Stimulated activated CD4-positive, alpha-beta T cell treated with anti-CD3 and anti-CD28 coated beads, Interleukin-4, amount 100 ng/mL, for 1 hour (primary cell): ENCODE measurements around the gene OR9Q1.
"Not testable (repeated sequence)": the region's sequence is repeated elsewhere in the genome, so short reads cannot be mapped to it uniquely, and the experiment has no call there.

Experiments
- DNase-seq: peaks from one replicate; pipeline ENCODE4 v3.0.0-alpha.2; 2020

OR9Q1 gene

DNA sequence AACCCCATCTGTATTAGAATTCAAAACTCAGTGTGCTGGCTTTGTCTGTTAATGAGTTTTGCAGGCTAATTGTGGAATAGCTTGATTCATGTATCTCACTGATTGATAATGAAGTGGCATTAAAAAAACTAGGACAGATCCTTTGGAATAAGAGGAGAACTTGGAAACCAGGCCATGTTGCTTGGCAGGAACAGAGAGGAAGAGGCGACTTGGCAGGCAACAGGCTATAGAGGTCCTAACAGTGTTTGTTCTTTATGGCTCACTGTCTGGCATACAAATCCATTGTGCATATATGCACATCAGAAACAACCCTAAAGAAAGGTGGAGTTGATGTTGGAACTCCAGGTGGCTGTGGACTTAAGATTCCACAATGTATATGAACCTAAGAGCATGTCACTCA is 119.1 kb downstream of the OR9Q1 start:
- DNase-seq = no peak

DNA sequence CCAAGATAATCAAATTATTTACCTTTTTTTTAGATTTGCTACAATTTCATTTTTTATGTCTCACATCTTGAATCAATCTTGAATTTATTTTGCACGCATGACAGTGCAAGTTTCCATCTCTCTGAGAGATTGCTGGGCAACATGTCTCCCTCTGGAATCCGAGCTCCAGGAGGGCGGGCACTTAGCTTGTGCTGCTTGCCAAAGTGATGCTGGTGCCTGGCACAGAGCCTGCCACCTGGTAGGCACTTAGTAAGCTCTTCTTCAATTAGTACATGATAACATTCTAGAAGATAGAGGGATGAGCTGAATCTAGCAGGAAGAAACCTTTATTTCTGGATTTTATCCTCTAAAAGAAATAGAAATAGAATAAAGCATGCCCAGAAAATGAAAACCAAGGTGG is 129.1 kb downstream of the OR9Q1 start:
- DNase-seq = no peak

DNA sequence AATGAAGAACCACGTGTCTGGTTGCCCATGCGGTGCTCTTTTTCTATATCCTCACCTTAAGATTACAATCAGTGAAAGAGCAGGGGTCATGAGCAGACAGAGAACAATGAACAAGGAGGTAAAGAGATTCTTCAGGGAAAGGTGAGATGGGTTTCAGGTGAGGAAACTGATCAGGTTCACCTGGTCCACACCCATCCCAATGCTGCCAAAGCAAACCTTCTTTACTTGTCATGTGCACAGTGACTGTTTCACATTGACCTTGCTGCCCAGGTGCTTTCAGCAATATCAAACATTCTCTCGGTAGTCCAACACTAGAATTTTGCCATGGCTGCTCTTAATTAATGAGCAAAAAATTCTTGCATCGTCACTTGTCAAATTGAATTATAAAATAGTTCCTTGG is 140.7 kb downstream of the OR9Q1 start:
- DNase-seq = no peak

DNA sequence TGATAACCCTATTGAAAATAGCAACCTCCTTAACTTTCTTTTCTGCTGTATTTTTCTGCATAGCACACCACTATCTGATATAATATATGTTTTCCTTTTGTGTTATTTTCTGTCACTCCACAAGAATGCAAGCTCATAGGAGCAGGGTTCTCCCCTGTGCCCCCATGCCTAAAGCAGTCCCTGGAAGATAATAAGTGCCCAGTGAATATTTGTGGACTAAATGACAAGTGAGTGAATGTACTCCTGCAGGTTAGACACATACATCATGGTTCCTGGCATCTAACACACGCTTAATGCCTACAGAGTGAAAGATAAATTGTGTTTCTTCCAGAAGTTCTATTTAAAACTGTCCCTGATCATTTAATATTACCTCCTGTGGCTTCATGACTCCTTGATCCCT is 141.3 kb downstream of the OR9Q1 start:
- no peak for DNase-seq

- DNase-seq = no peak
Measured at GRCh38 chr11:58165504-58166106, 141.9 kb downstream of the OR9Q1 start.

GRCh38 chr11:58177409-58178054 is 153.9 kb downstream of the OR9Q1 start:
- DNase-seq = no peak

DNA sequence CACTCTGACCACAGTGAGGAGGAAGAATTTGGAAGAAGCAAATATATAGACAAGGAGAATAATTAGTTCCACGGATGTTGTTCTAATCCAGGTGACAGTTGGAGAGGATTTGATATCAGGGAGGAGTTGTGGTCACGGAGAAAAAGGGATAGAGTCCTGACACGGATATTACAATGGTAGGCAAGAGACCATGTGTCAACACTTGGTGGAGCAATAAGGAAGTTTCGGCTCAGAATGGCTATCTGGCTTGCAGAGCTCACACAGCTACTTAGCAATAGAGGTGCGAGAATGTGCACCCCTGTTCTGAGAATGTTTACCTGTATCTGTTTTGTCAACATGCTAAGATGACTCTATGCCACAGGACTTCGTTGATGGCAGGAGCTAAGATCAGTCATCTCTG is 154.8 kb downstream of the OR9Q1 start:
- no peak for DNase-seq

- DNase-seq = no peak
Measured at GRCh38 chr11:58179648-58180047, 156.0 kb downstream of the OR9Q1 start.

DNA sequence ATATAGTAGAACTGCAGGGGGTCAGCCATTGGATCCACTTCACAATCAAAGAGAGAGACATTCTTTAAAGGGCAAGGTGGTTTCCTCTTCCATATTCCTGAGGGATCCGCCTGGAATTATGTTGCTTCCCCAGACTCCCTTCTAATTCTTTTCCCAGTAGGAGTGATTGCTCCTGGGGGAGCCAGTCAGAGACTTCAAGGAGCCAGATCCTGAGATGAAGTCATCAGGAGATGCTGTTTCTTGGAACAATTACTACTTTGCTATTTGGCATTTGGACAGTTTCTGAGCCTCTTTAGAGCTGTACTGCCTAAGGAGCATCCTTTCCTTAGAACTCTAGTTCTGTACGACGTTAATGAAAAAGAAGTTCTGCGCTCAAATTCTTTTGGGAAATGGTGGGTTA is 163.3 kb downstream of the OR9Q1 start:
- DNase-seq = no peak

GRCh38 chr11:58188770-58189169 is 165.1 kb downstream of the OR9Q1 start, which contains the start of gene OR9Q2:
Gene OR9Q2, plus strand, starts transcription at chr11:58189070. Its CDS starts 1,421 bp downstream, at chr11:58190491.
- DNase-seq = no peak

DNA sequence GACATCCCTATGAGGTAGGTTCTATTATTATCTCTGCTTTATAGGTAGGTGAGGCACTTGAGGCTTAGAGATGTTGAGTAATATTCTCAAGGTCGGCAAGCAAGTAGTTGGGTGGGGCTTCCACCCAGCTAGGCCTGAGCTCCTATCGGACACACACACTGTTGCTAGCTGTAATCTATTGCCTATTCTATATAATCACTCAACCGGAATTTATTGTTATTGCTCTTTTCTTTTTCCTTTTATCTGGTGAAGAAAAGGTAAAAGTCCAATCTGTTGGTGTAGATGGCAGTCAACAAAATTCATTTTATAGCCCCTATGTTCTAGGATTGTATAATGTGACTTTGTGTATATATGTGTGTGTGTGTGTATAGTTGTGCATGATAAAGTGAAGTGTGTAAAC is 168.5 kb downstream of the OR9Q1 start:
- DNase-seq = no peak

DNA sequence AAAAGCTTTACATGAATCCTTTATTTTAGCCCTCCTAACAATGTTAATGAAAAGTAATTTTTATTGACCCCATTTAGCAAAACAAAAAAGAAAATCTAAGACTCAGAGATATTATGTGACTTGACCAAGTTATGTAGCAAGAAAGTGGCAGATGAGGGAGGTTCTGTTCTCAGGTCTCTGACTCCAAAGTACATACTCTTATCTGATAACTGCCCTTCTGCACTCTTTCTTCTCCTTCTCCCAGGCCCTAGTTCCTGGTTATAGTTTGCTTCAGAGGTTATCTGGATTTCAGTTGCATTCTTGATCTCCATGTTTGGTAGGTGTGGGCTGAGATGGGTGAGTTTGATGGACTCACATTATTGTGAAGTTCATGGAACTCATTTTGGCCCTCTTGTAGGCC is 169.7 kb downstream of the OR9Q1 start:
- no peak for DNase-seq

- no peak for DNase-seq
Measured at GRCh38 chr11:58195939-58196338, 172.3 kb downstream of the OR9Q1 start.

DNA sequence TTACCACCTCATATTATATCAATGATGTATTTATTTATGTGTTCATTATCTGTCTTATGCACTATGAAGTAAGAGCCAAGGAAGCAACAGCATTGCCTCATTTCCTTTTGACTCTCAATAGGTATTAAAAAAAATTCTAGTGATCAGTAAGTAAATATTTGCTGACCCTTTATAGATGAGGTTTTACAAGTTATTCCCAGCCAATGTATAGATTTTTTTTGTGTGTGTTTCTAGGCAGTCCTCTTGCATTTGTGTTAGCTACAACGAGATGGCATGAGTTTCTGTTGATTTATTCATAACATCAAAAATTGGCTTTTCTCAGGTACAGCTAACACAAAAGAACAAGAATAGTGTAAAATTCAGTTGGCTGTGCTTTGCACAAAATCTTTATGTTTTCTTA is 175.6 kb downstream of the OR9Q1 start:
- DNase-seq = no peak

- DNase-seq = no peak
Measured at GRCh38 chr11:58204042-58204441, 180.4 kb downstream of the OR9Q1 start, which contains the start of gene OR1S2. Gene OR1S2, minus strand, starts transcription at chr11:58204142. Its CDS starts 0 bp downstream, at chr11:58204142.

DNA sequence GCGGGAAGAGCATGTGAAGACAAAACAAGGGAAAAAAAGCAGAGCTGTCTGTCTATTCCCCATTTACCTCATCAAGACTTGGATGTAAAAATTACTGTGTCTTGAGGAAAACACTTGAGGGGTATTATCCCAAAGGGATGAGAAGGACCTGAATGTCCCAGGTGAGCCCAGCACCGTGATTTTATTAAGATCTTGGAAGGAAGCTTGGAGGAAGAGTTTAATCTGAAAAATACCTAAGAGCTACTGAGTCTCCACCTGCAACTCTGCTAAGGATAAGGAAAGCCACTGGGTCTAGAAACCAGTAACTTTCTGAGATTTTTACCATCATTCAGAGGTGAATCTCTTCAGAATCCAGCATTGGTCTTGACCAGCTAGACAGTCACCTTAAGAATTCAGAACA is 188.7 kb downstream of the OR9Q1 start, which contains the start of gene OR1S1:
TSS of gene OR1S1 (plus strand) at position 301 of the 400 bp plus-strand sequence.
- DNase-seq = not testable (repeated sequence)

GRCh38 chr11:58216476-58216875 is 192.8 kb downstream of the OR9Q1 start:
- no peak for DNase-seq

DNA sequence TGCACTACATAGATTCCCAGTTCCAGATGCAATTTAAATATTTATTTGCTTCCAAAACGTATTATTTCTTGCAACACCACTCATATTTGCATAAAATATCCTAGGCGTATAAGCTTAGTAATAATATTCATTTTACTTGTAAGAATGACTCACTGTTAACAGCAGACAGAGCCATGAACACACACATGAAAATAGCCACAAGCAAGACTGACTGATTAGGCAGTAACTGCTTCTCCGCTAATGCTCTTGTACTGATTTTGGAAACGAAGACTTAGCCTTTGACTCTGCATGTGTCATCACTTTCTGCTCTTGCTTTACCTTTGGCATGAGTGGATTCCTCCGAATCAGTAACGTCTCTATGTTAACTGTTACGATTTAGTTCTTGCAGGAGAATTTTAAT is 199.0 kb downstream of the OR9Q1 start:
- no peak for DNase-seq

DNA sequence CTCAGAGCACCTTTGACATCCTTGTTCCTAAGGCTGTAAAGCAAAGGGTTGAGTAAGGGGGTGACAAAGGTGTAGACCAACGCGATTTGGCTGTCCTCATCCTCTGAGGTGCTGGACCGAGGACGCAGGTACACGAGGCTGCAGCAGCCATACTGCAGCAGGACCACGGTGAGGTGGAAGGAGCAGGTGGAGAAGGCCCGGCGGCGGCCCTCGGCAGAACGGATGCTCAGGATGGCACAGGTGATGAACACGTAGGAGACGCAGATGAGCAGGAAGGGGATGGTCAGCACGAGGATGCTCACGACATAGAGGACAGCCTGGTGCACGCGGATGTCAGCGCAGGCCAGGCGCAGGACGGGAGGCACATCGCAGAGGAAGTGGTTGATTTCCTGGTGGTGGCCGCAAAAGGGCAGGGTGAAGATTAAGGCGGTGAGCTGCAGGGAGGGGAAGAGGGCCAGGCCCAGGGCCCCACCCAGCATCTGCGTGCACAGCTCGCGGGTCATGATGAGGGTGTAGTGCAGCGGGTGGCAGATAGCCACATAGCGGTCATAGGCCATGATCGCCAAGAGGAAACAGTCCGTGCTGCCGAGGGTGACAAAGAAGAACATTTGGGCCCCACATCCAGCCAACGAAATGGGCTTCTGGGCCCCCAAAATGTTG is 204.4 kb downstream of the OR9Q1 start:
- no peak for DNase-seq
